Fibroblast of the aortic adventitia (primary cell): ENCODE data around the gene PCYT2. TPM values are rescaled to one million over a fixed set of nuclear protein-coding genes. Genes with fewer than 3 reads are reported as not detected.
"Not testable (repeated sequence)": the region's sequence is repeated elsewhere in the genome, so short reads cannot be mapped to it uniquely, and the experiment has no call there.

Experiments
- DNase-seq: peaks from one replicate; pipeline ENCODE4 v3.0.0-alpha.2; 2010; ENCODE audit warnings: low read depth
- H3K4me3 ChIP-seq: 2 replicates; pipeline ENCODE4 v1.5.1; 2011; ENCODE audit warnings: low read depth, mild to moderate bottlenecking, control low read depth, low read length, moderate library complexity
- CTCF ChIP-seq: IDR thresholded peaks from 2 replicates; pipeline ENCODE4 v1.5.1; 2011; ENCODE audit warnings: mild to moderate bottlenecking, low read length, control low read depth, inconsistent platforms; ENCODE audit not compliant: insufficient read depth
- total RNA-seq: library from RNA; depleted of rRNA; stranded (reverse); fragments of >200 nt; gene quantifications from 2 replicates; pipeline ENCODE4 v1.2.3, GENCODE V29; 2012; ENCODE audit warnings: low replicate concordance

Gene PCYT2
- total RNA-seq, 1 donor, result 36.7 TPM

- H3K4me3 ChIP-seq, result no peak overlapping the region
- DNase-seq, result no peak
- TF ChIP-seq CTCF, result no peak
Measured at GRCh38 chr17:81921537-81921862, 10.3 kb upstream of the PCYT2 start.

GRCh38 chr17:81920612-81921536 lies 9.7 kb upstream of the PCYT2 start:
- TF ChIP-seq CTCF, result no peak
- no peak for DNase-seq
- H3K4me3 ChIP-seq, result no peak overlapping the region

- no peak for DNase-seq
- no peak overlapping the region for H3K4me3 ChIP-seq
- no peak for TF ChIP-seq CTCF
Measured at GRCh38 chr17:81918832-81919545, 7.8 kb upstream of the PCYT2 start.

GRCh38 chr17:81918333-81918669 lies 7.1 kb upstream of the PCYT2 start:
- H3K4me3 ChIP-seq, result peak overlapping the region; percentile 35
- DNase-seq, result not testable (repeated sequence)

GRCh38 chr17:81917565-81918332 lies 6.5 kb upstream of the PCYT2 start, which contains the start of gene SIRT7:
SIRT7 (minus strand) TSS chr17:81918176; CDS start chr17:81918131, 45 bp downstream.
- no peak for TF ChIP-seq CTCF
- peak; percentile 66 for DNase-seq
- peak within 1 kb of the TSS; percentile 78 for H3K4me3 ChIP-seq

- no peak for TF ChIP-seq CTCF
- peak; percentile 88 for DNase-seq
- peak overlapping the region; percentile 78 for H3K4me3 ChIP-seq
Measured at GRCh38 chr17:81916234-81917001, 5.2 kb upstream of the PCYT2 start.
